Liver (tissue), 9 donors: ENCODE data around the gene LTN1. TPM values are rescaled to one million over a fixed set of nuclear protein-coding genes. Genes with fewer than 3 reads are reported as not detected.

Experiments
- DNase-seq: peaks from one replicate; pipeline ENCODE4 v3.0.0-alpha.2; 2017; ENCODE audit warnings: low spot score
- H3K27ac ChIP-seq, 2 donors: one replicate each; pipeline ENCODE4 v1.7.0; 2013; ENCODE audit warnings: inconsistent platforms in 2 of 2, low read length in 2 of 2, control low read depth in 1 of 2, low read depth in 1 of 2, mild to moderate bottlenecking in 1 of 2
- H3K27me3 ChIP-seq, 4 donors: one replicate each; pipeline versions ENCODE4 v1.6.1 to v1.7.0; 2013; ENCODE audit warnings: low read length in 3 of 4, inconsistent platforms in 1 of 4, mild to moderate bottlenecking in 1 of 4, moderate library complexity in 1 of 4; ENCODE audit not compliant: control insufficient read depth in 4 of 4, insufficient read depth in 4 of 4
- H3K36me3 ChIP-seq, 4 donors: one replicate each; pipeline versions ENCODE4 v1.6.1 to v1.7.0; 2013; ENCODE audit warnings: low read length in 3 of 4, mild to moderate bottlenecking in 3 of 4, low read depth in 1 of 4, moderate library complexity in 1 of 4; ENCODE audit not compliant: control insufficient read depth in 4 of 4, insufficient read depth in 3 of 4
- H3K4me1 ChIP-seq, 4 donors: one replicate each; pipeline versions ENCODE4 v1.6.1 to v1.7.0; 2013; ENCODE audit warnings: low read length in 3 of 4, mild to moderate bottlenecking in 3 of 4, moderate library complexity in 1 of 4; ENCODE audit not compliant: control insufficient read depth in 4 of 4, insufficient read depth in 4 of 4
- H3K4me3 ChIP-seq, 3 donors: one replicate each; pipeline versions ENCODE4 v1.6.1 to v1.7.0; 2013; ENCODE audit warnings: low read length in 3 of 3, control low read depth in 1 of 3, low read depth in 1 of 3, mild to moderate bottlenecking in 1 of 3
- H3K9ac ChIP-seq, 2 donors: one replicate each; pipeline ENCODE4 v1.7.0; 2013; ENCODE audit warnings: low read length in 2 of 2, mild to moderate bottlenecking in 2 of 2, moderate library complexity in 2 of 2, control low read depth in 1 of 2, low read depth in 1 of 2
- H3K9me3 ChIP-seq, 4 donors: one replicate each; pipeline versions ENCODE4 v1.6.1 to v1.7.0; 2013; ENCODE audit warnings: low read length in 3 of 4; ENCODE audit not compliant: control insufficient read depth in 4 of 4
- EGR1 ChIP-seq, 2 donors: IDR thresholded peaks; 2 replicates each; pipeline ENCODE4 v1.6.1; 2016 to 2018; ENCODE audit warnings: antibody characterized with exemption in 2 of 2, low read depth in 2 of 2
- FOXA1 ChIP-seq: IDR thresholded peaks from 2 replicates; pipeline ENCODE4 v1.6.1; 2016; ENCODE audit warnings: antibody characterized with exemption
- FOXA2 ChIP-seq: IDR thresholded peaks from 2 replicates; pipeline ENCODE4 v1.6.1; 2016; ENCODE audit warnings: antibody characterized with exemption
- GABPA ChIP-seq, 2 donors: IDR thresholded peaks in 1 of 2; conservative IDR thresholded peaks in 1 of 2; 2 replicates each; pipeline ENCODE4 v1.6.1; 2016; ENCODE audit warnings: antibody characterized with exemption in 2 of 2, mild to moderate bottlenecking in 1 of 2, moderate library complexity in 1 of 2
- HNF4G ChIP-seq: IDR thresholded peaks from 2 replicates; pipeline ENCODE4 v1.6.1; 2016; ENCODE audit warnings: antibody characterized with exemption
- JUND ChIP-seq, 2 donors: IDR thresholded peaks; 2 replicates each; pipeline ENCODE4 v1.6.1; 2016; ENCODE audit warnings: antibody characterized with exemption in 2 of 2
- NR2F2 ChIP-seq: IDR thresholded peaks from 2 replicates; pipeline ENCODE4 v1.6.1; 2016; ENCODE audit warnings: antibody characterized with exemption
- RAD21 ChIP-seq, 2 donors: IDR thresholded peaks; 2 replicates each; pipeline ENCODE4 v1.6.1; 2016; ENCODE audit warnings: antibody characterized with exemption in 2 of 2, mild to moderate bottlenecking in 2 of 2
- RXRA ChIP-seq, 2 donors: IDR thresholded peaks; 2 replicates each; pipeline ENCODE4 v1.6.1; 2017 to 2018; ENCODE audit warnings: antibody characterized with exemption in 2 of 2, mild to moderate bottlenecking in 1 of 2
- TAF1 ChIP-seq: conservative IDR thresholded peaks from 2 replicates; pipeline ENCODE4 v1.6.1; 2016; ENCODE audit warnings: antibody characterized with exemption, mild to moderate bottlenecking
- YY1 ChIP-seq: IDR thresholded peaks from 2 replicates; pipeline ENCODE4 v1.6.1; 2016; ENCODE audit warnings: antibody characterized with exemption, mild to moderate bottlenecking
- WGBS: extraction: QIAGEN DNeasy Blood & Tissue Kit; methylation state at CpG from one replicate; pipeline ENCODE4 v1.1.7; 2013; 5-methylcytosine and 5-hydroxymethylcytosine counted together
- polyA plus RNA-seq, 2 donors: library from polyadenylated mRNA; stranded (reverse) in 1 of 2; unstranded in 1 of 2; fragments of 200-250 nt in 1 of 2; fragments of >200 nt in 1 of 2; fragmentation: Nextera tagmentation in 1 of 2; extraction: Ambion mirVana in 1 of 2; gene quantifications; one replicate each; pipeline versions ENCODE4 v1.2.1 to v1.2.3, GENCODE V29; 2013 to 2015
- total RNA-seq, 2 donors: library from RNA; depleted of rRNA; stranded (reverse); fragments of >200 nt; gene quantifications; one replicate each; pipeline ENCODE4 v1.2.3, GENCODE V29; 2014
- TF ChIP-seq, protein P1 (sequence below): IDR thresholded peaks from 2 replicates; pipeline ENCODE4 v1.6.1; 2016; ENCODE audit warnings: antibody characterized with exemption
- TF ChIP-seq, protein P2 (sequence below): IDR thresholded peaks from 2 replicates; pipeline ENCODE4 v1.6.1; 2016; ENCODE audit warnings: antibody characterized with exemption, mild to moderate bottlenecking
- TF ChIP-seq, protein P3 (sequence below): IDR thresholded peaks from 2 replicates; pipeline ENCODE4 v1.6.1; 2016; ENCODE audit warnings: antibody characterized with exemption
- TF ChIP-seq, protein P4 (sequence below): fragments of 150-350 bp; IDR thresholded peaks from 2 replicates; pipeline ENCODE4 v1.5.1; 2017; ENCODE audit warnings: improper control_type of control experiment, low read depth, low read length; ENCODE audit not compliant: missing input control
- donor health status: healthy.
- donor health status: healthy.
- donor health status: healthy.
- donor health status: healthy.
- donor health status: healthy.

The LTN1 gene
- total and polyA plus RNA-seq, 4 donors = 3.9 to 22.1 (median 9.6) TPM

DNA sequence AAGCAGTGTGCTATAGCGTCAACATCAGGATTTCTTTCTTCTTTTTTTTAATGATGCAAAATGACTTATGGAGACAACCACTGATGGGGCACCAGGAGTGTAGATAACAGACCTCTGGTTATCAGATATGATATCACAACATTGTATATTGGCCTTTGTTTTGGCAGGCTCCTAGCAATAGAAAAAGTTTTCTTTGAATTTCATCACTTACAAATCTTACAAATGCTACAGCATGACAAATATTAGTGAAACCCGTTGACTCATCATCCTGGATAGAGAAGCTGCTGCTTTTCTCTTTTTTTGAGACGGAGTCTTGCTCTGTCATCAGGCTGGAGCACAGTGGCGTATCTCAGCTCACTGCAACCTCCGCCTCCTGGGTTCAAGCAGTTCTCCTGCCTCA is 92.9 kb downstream of the LTN1 start:
- WGBS = 94% methylated on average over 5 of the region's 5 CpGs
- Histone ChIP-seq H3K36me3 (no peaks in the 10 kb centered on the region), H3K4me1 (no peaks in the 10 kb centered on the region), H3K27ac (no peak overlapping the region), H3K27me3 (no peaks in the 10 kb centered on the region), H3K9me3 (no peaks in the 10 kb centered on the region), H3K4me3 (no peak overlapping the region), H3K9ac (no peak overlapping the region)
- TF ChIP-seq JUND (IDR thresholded peaks at IDR 0.05) = no peak
- TF ChIP-seq, protein P1, sequence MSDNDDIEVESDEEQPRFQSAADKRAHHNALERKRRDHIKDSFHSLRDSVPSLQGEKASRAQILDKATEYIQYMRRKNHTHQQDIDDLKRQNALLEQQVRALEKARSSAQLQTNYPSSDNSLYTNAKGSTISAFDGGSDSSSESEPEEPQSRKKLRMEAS = no peak
- no peak for TF ChIP-seq HNF4G
- TF ChIP-seq, protein P2, sequence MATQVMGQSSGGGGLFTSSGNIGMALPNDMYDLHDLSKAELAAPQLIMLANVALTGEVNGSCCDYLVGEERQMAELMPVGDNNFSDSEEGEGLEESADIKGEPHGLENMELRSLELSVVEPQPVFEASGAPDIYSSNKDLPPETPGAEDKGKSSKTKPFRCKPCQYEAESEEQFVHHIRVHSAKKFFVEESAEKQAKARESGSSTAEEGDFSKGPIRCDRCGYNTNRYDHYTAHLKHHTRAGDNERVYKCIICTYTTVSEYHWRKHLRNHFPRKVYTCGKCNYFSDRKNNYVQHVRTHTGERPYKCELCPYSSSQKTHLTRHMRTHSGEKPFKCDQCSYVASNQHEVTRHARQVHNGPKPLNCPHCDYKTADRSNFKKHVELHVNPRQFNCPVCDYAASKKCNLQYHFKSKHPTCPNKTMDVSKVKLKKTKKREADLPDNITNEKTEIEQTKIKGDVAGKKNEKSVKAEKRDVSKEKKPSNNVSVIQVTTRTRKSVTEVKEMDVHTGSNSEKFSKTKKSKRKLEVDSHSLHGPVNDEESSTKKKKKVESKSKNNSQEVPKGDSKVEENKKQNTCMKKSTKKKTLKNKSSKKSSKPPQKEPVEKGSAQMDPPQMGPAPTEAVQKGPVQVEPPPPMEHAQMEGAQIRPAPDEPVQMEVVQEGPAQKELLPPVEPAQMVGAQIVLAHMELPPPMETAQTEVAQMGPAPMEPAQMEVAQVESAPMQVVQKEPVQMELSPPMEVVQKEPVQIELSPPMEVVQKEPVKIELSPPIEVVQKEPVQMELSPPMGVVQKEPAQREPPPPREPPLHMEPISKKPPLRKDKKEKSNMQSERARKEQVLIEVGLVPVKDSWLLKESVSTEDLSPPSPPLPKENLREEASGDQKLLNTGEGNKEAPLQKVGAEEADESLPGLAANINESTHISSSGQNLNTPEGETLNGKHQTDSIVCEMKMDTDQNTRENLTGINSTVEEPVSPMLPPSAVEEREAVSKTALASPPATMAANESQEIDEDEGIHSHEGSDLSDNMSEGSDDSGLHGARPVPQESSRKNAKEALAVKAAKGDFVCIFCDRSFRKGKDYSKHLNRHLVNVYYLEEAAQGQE = no peak
- TF ChIP-seq FOXA2 = no peak
- no peak for TF ChIP-seq NR2F2
- no peak for TF ChIP-seq FOXA1
- TF ChIP-seq, protein P3, sequence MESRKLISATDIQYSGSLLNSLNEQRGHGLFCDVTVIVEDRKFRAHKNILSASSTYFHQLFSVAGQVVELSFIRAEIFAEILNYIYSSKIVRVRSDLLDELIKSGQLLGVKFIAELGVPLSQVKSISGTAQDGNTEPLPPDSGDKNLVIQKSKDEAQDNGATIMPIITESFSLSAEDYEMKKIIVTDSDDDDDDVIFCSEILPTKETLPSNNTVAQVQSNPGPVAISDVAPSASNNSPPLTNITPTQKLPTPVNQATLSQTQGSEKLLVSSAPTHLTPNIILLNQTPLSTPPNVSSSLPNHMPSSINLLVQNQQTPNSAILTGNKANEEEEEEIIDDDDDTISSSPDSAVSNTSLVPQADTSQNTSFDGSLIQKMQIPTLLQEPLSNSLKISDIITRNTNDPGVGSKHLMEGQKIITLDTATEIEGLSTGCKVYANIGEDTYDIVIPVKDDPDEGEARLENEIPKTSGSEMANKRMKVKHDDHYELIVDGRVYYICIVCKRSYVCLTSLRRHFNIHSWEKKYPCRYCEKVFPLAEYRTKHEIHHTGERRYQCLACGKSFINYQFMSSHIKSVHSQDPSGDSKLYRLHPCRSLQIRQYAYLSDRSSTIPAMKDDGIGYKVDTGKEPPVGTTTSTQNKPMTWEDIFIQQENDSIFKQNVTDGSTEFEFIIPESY = no peak
- no peak for TF ChIP-seq RAD21 (IDR thresholded peaks at IDR 0.05)
- TF ChIP-seq EGR1 (IDR thresholded peaks at IDR 0.05; ENCODE audit: low read depth in 2 of 2) = no peak
- TF ChIP-seq TAF1 = no peak
- TF ChIP-seq RXRA (IDR thresholded peaks at IDR 0.05) = no peak
- TF ChIP-seq, protein P4, sequence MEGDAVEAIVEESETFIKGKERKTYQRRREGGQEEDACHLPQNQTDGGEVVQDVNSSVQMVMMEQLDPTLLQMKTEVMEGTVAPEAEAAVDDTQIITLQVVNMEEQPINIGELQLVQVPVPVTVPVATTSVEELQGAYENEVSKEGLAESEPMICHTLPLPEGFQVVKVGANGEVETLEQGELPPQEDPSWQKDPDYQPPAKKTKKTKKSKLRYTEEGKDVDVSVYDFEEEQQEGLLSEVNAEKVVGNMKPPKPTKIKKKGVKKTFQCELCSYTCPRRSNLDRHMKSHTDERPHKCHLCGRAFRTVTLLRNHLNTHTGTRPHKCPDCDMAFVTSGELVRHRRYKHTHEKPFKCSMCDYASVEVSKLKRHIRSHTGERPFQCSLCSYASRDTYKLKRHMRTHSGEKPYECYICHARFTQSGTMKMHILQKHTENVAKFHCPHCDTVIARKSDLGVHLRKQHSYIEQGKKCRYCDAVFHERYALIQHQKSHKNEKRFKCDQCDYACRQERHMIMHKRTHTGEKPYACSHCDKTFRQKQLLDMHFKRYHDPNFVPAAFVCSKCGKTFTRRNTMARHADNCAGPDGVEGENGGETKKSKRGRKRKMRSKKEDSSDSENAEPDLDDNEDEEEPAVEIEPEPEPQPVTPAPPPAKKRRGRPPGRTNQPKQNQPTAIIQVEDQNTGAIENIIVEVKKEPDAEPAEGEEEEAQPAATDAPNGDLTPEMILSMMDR = no peak
- DNase-seq = no peak

DNA sequence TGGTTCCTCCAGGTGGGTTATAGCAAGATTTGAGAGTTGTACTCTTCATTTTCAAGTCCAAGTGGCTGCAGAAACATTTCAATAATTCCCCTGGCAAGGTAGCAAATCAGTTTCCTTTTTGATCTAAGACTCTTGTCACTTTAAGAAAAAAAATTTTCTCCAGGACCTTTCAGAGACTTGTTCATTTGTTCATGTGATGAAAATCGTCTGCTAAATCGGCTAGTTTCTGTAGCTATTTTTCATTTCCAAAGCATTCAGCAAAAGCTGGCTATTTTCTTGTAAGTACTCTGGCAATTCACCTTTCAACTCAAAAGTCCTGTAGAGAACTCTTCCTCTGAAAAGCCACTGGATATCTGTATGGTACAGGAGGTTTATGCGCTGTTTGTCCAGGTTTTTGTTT is 93.5 kb downstream of the LTN1 start:
- H3K27ac ChIP-seq = no peak overlapping the region
- H3K4me3 ChIP-seq = no peak overlapping the region
- no peak overlapping the region for H3K9ac ChIP-seq
- H3K9me3 ChIP-seq = no peaks in the 10 kb centered on the region
- no peak for DNase-seq
- 71% methylated on average over 3 of the region's 3 CpGs for WGBS
- H3K27me3 ChIP-seq = no peaks in the 10 kb centered on the region
- TF ChIP-seq YY1 (no peak), TAF1 (no peak), EGR1 (IDR thresholded peaks at IDR 0.05; ENCODE audit: low read depth in 2 of 2) (no peak), HNF4G (no peak), RXRA (IDR thresholded peaks at IDR 0.05) (no peak), GABPA (IDR thresholded peaks at IDR 0.05 in 1 of 2, conservative IDR thresholded peaks at IDR 0.05 in 1 of 2) (no peak)
- TF ChIP-seq, protein P3 = no peak
- no peaks in the 10 kb centered on the region for H3K4me1 ChIP-seq
- H3K36me3 ChIP-seq = no peaks in the 10 kb centered on the region
